ENCODE measurements around the gene BCAS4. TPM values are rescaled to one million over a fixed set of nuclear protein-coding genes. Genes with fewer than 3 reads are reported as not detected.

Gene BCAS4
- total and polyA plus RNA-seq, 2 experiments from 2014 or later = 22.2 to 24.8 TPM

DNA sequence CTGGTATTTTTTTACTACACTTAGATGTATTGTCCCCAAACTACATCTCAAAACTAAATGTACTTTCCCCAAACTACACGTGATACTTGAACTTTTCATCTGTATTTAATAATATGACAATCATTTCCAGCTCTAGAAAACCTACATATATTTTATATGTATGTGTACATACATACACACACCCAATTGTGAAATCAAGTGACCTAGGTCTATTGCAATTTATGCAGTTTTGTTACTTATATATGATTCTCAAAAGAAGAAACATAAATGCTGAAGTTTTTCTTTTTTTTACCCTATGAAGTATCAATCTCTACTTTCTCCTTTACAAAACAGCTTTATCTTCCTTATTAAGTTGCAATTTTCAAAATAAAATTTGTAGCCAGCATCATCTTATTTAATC, 131.7 kb downstream of the BCAS4 start:
- no peak overlapping the region for H3K27ac ChIP-seq (ENCODE audit: low read depth)
- H3K27me3 Mint-ChIP-seq (ENCODE audit: insufficient read depth, low read depth, poor library complexity) = peaks cover 19% of the 10 kb centered on the region
- H3K4me3 ChIP-seq = no peak overlapping the region
- H4K20me1 ChIP-seq (replicated peaks; ENCODE audit: insufficient read depth) = peaks cover 72% of the 10 kb centered on the region
- 0 out of 2 replicates have a peak, but pooled peaks cover 4% of the 10 kb centered on the region for H3F3A ChIP-seq (replicated peaks; ENCODE audit: low read depth)
- peaks cover 7% of the 10 kb centered on the region; the same call in 2 of the 3 replicates for H3K9me3 Mint-ChIP-seq
- H3K79me2 ChIP-seq (replicated peaks; ENCODE audit: insufficient read depth) = peaks cover 86% of the 10 kb centered on the region
- peak overlapping the region; percentile 86; the same call in 1 of the 2 replicates for H3K4me2 ChIP-seq
- ATAC-seq = no peak
- peaks cover 75% of the 10 kb centered on the region for H3K36me3 Mint-ChIP-seq (ENCODE audit: low read depth)
- no peak overlapping the region for H3K27ac Mint-ChIP-seq
- no peaks in the 10 kb centered on the region for H3K27me3 ChIP-seq (ENCODE audit: insufficient read depth)
- peak overlapping the region; percentile 25; the same call in 2 of the 3 replicates for H3K4me3 Mint-ChIP-seq
- no peak for DNase-seq (ENCODE audit: low spot score)
- no peaks in the 10 kb centered on the region for H3K9me2 ChIP-seq (ENCODE audit: insufficient read depth)
- peaks cover 56% of the 10 kb centered on the region for H3K4me1 ChIP-seq (ENCODE audit: insufficient read depth)
- H3K36me3 ChIP-seq (ENCODE audit: insufficient read depth) = peaks cover 13% of the 10 kb centered on the region; the same call in 1 of the 2 replicates
- TF ChIP-seq, protein P1, sequence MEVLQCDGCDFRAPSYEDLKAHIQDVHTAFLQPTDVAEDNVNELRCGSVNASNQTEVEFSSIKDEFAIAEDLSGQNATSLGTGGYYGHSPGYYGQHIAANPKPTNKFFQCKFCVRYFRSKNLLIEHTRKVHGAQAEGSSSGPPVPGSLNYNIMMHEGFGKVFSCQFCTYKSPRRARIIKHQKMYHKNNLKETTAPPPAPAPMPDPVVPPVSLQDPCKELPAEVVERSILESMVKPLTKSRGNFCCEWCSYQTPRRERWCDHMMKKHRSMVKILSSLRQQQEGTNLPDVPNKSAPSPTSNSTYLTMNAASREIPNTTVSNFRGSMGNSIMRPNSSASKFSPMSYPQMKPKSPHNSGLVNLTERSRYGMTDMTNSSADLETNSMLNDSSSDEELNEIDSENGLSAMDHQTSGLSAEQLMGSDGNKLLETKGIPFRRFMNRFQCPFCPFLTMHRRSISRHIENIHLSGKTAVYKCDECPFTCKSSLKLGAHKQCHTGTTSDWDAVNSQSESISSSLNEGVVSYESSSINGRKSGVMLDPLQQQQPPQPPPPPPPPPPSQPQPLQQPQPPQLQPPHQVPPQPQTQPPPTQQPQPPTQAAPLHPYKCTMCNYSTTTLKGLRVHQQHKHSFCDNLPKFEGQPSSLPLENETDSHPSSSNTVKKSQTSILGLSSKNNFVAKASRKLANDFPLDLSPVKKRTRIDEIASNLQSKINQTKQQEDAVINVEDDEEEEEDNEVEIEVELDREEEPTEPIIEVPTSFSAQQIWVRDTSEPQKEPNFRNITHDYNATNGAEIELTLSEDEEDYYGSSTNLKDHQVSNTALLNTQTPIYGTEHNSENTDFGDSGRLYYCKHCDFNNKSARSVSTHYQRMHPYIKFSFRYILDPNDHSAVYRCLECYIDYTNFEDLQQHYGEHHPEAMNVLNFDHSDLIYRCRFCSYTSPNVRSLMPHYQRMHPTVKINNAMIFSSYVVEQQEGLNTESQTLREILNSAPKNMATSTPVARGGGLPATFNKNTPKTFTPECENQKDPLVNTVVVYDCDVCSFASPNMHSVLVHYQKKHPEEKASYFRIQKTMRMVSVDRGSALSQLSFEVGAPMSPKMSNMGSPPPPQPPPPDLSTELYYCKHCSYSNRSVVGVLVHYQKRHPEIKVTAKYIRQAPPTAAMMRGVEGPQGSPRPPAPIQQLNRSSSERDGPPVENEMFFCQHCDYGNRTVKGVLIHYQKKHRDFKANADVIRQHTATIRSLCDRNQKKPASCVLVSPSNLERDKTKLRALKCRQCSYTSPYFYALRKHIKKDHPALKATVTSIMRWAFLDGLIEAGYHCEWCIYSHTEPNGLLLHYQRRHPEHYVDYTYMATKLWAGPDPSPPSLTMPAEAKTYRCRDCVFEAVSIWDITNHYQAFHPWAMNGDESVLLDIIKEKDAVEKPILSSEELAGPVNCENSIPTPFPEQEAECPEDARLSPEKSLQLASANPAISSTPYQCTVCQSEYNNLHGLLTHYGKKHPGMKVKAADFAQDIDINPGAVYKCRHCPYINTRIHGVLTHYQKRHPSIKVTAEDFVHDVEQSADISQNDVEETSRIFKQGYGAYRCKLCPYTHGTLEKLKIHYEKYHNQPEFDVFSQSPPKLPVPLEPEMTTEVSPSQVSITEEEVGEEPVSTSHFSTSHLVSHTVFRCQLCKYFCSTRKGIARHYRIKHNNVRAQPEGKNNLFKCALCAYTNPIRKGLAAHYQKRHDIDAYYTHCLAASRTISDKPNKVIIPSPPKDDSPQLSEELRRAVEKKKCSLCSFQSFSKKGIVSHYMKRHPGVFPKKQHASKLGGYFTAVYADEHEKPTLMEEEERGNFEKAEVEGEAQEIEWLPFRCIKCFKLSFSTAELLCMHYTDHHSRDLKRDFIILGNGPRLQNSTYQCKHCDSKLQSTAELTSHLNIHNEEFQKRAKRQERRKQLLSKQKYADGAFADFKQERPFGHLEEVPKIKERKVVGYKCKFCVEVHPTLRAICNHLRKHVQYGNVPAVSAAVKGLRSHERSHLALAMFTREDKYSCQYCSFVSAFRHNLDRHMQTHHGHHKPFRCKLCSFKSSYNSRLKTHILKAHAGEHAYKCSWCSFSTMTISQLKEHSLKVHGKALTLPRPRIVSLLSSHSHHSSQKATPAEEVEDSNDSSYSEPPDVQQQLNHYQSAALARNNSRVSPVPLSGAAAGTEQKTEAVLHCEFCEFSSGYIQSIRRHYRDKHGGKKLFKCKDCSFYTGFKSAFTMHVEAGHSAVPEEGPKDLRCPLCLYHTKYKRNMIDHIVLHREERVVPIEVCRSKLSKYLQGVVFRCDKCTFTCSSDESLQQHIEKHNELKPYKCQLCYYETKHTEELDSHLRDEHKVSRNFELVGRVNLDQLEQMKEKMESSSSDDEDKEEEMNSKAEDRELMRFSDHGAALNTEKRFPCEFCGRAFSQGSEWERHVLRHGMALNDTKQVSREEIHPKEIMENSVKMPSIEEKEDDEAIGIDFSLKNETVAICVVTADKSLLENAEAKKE (CRISPR knock-in tag; IDR thresholded peaks at IDR 0.05) = no peak
- TF ChIP-seq EZH2phosphoT487 (IDR thresholded peaks at IDR 0.05; ENCODE audit: unreplicated experiment) (no peak), NANOG (IDR thresholded peaks at IDR 0.05; ENCODE audit: borderline replicate concordance) (no peak), POLR2AphosphoS5 (IDR thresholded peaks at IDR 0.05; ENCODE audit: low read depth) (no peak), ZNF331 (CRISPR knock-in tag; IDR thresholded peaks at IDR 0.05; ENCODE audit: low read depth) (no peak), JUNB (IDR thresholded peaks at IDR 0.05; ENCODE audit: unreplicated experiment) (no peak), STAT1 (IDR thresholded peaks at IDR 0.05; ENCODE audit: unreplicated experiment) (no peak), EZH2 (IDR thresholded peaks at IDR 0.05; ENCODE audit: low read depth, unreplicated experiment) (no peak), ZNF114 (CRISPR knock-in tag; IDR thresholded peaks at IDR 0.05) (no peak), CREB1 (CRISPR knock-in tag; IDR thresholded peaks at IDR 0.05; ENCODE audit: low read depth) (no peak)
- TF ChIP-seq, protein P2, sequence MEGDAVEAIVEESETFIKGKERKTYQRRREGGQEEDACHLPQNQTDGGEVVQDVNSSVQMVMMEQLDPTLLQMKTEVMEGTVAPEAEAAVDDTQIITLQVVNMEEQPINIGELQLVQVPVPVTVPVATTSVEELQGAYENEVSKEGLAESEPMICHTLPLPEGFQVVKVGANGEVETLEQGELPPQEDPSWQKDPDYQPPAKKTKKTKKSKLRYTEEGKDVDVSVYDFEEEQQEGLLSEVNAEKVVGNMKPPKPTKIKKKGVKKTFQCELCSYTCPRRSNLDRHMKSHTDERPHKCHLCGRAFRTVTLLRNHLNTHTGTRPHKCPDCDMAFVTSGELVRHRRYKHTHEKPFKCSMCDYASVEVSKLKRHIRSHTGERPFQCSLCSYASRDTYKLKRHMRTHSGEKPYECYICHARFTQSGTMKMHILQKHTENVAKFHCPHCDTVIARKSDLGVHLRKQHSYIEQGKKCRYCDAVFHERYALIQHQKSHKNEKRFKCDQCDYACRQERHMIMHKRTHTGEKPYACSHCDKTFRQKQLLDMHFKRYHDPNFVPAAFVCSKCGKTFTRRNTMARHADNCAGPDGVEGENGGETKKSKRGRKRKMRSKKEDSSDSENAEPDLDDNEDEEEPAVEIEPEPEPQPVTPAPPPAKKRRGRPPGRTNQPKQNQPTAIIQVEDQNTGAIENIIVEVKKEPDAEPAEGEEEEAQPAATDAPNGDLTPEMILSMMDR (conservative IDR thresholded peaks at IDR 0.05; ENCODE audit: low read depth in 2 of 2) = no peak
- TF ChIP-seq, protein P3, sequence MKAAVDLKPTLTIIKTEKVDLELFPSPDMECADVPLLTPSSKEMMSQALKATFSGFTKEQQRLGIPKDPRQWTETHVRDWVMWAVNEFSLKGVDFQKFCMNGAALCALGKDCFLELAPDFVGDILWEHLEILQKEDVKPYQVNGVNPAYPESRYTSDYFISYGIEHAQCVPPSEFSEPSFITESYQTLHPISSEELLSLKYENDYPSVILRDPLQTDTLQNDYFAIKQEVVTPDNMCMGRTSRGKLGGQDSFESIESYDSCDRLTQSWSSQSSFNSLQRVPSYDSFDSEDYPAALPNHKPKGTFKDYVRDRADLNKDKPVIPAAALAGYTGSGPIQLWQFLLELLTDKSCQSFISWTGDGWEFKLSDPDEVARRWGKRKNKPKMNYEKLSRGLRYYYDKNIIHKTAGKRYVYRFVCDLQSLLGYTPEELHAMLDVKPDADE (IDR thresholded peaks at IDR 0.05) = no peak
- TF ChIP-seq, protein P4, sequence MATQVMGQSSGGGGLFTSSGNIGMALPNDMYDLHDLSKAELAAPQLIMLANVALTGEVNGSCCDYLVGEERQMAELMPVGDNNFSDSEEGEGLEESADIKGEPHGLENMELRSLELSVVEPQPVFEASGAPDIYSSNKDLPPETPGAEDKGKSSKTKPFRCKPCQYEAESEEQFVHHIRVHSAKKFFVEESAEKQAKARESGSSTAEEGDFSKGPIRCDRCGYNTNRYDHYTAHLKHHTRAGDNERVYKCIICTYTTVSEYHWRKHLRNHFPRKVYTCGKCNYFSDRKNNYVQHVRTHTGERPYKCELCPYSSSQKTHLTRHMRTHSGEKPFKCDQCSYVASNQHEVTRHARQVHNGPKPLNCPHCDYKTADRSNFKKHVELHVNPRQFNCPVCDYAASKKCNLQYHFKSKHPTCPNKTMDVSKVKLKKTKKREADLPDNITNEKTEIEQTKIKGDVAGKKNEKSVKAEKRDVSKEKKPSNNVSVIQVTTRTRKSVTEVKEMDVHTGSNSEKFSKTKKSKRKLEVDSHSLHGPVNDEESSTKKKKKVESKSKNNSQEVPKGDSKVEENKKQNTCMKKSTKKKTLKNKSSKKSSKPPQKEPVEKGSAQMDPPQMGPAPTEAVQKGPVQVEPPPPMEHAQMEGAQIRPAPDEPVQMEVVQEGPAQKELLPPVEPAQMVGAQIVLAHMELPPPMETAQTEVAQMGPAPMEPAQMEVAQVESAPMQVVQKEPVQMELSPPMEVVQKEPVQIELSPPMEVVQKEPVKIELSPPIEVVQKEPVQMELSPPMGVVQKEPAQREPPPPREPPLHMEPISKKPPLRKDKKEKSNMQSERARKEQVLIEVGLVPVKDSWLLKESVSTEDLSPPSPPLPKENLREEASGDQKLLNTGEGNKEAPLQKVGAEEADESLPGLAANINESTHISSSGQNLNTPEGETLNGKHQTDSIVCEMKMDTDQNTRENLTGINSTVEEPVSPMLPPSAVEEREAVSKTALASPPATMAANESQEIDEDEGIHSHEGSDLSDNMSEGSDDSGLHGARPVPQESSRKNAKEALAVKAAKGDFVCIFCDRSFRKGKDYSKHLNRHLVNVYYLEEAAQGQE (IDR thresholded peaks at IDR 0.05; ENCODE audit: unreplicated experiment) = no peak
- H2AFZ ChIP-seq = no peak overlapping the region
- H3K4me1 Mint-ChIP-seq = peaks cover 63% of the 10 kb centered on the region

Measured in GM23338 (cell line).